Fibroblast of lung (primary cell): ENCODE measurements around the gene FLNB.

ENCODE experiments used
- EZH2 ChIP-seq: IDR thresholded peaks from 2 replicates; pipeline ENCODE4 v1.5.1; 2012; ENCODE audit warnings: low read length, control low read depth, mild to moderate bottlenecking; ENCODE audit errors: missing control alignments
- TF ChIP-seq, protein P1 (sequence below), 2 donors: IDR thresholded peaks in 1 of 2; conservative IDR thresholded peaks in 1 of 2; 1 replicate in 1 of 2; 2 replicates in 1 of 2; pipeline ENCODE4 v1.5.1; 2011 to 2012; ENCODE audit warnings: low read length in 2 of 2, control low read depth in 1 of 2, inconsistent platforms in 1 of 2, low read depth in 1 of 2, mild to moderate bottlenecking in 1 of 2

DNA sequence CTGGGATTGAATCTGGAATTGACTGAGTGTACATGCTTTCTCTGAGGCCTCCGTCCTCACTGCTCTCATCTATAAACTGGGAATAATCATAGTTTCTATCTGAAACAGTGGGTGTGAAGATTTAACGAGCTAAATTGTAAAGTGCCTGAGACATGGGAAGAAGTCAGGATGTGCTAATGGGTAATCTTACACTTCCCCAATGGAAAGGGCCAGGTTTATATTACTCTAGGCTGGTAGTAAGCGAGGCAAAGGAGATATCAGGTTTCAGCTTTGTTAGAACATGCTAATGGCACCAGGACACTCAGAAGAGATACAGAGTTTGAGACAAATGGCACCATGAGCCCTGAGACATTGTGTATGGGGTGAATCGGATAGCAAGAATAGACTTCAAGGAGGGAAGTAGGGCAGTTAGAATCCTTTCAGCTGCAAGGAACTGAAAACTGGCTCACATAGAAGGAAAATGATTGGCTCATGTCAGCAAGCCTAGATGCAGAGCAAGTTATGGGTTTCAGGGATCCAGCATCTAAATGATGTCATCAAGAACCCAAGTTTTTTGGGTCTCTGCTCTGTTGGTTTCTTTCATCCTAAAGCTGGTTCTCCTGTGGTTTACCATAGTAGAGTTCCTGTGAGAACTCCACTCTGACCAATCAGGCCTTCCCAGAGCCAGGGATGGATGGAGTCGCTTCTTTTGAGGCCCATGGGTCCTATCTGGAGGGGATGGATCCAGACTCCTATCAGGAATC, 21.8 kb downstream of the FLNB start:
- TF ChIP-seq, protein P1, sequence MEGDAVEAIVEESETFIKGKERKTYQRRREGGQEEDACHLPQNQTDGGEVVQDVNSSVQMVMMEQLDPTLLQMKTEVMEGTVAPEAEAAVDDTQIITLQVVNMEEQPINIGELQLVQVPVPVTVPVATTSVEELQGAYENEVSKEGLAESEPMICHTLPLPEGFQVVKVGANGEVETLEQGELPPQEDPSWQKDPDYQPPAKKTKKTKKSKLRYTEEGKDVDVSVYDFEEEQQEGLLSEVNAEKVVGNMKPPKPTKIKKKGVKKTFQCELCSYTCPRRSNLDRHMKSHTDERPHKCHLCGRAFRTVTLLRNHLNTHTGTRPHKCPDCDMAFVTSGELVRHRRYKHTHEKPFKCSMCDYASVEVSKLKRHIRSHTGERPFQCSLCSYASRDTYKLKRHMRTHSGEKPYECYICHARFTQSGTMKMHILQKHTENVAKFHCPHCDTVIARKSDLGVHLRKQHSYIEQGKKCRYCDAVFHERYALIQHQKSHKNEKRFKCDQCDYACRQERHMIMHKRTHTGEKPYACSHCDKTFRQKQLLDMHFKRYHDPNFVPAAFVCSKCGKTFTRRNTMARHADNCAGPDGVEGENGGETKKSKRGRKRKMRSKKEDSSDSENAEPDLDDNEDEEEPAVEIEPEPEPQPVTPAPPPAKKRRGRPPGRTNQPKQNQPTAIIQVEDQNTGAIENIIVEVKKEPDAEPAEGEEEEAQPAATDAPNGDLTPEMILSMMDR (conservative IDR thresholded peaks at IDR 0.05 in 1 of 2, IDR thresholded peaks at IDR 0.05 in 1 of 2; ENCODE audit: low read depth in 1 of 2, low read length in 2 of 2), result no peak
- no peak for TF ChIP-seq EZH2
